Anterior cingulate cortex (tissue), 58 donors: ENCODE data around the gene CNEP1R1.

Experiments
- DNase-seq, 58 donors: peaks; one replicate each; lab custom pipeline; 2025; lab: John Stamatoyannopoulos, UW

The CNEP1R1 gene

DNA sequence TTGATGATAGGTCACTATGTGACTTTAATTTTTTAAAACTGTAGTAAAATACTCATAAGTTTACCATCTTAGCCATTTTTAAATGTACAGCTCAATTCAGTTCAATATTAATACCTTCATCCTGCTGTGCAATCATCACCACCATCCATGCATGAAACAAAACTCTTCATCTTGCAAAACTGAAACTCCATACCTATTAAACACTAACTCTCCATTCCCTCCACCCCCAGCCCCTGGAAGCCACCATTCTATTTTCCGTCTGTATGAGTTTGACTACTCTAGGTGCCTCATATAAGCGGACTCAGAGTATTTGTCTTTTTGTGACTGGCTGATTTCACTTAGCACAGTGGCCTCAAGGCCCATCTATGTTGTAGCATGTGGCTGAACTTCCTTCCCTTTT is 9.4 kb upstream of the CNEP1R1 start:
- no peak for DNase-seq

GRCh38 chr16:50017553-50017952 is 7.5 kb upstream of the CNEP1R1 start:
- no peak for DNase-seq

DNA sequence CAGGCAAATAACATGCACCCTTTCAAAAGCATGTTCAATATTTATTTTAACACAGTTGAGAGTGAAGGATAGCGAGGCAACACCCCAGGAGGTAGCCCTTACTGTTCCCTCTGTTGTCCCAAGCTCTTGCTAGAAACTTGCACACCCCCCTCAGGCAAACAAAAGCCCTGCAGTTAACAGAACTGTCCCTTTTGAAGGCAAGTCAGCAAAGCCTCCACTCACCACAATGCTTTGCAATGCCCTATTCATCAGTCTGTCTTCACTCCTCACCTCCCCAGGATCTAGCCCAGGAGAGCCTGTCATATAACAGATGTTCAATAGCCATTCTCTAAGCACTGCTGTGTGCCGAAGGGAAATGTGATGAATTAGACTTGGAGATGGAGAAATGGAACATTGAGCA is 3.5 kb upstream of the CNEP1R1 start:
- DNase-seq: no peak

GRCh38 chr16:50023641-50024040 is 1.4 kb upstream of the CNEP1R1 start:
- no peak for DNase-seq

GRCh38 chr16:50024207-50024606 is 818 bp upstream of the CNEP1R1 start:
- no peak for DNase-seq

DNA sequence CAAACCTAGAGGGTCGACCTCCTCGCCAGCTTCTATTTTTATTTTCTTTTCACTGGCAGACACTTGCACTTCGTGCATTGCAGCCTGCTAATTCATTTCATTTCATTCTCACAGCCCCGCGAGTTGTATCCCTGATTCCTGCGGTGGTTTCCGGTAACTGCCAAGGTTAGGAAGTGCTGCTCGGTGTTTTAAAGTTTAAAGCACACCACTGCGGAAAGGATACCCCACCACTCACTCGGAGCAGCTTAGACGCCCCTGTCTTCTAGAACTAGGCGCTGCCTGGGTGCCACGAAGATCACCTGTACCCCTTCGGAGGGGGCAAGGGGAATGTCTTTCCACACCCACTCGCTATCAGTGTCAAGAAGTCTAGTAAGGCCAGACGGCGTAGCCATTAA is 509 bp downstream of the CNEP1R1 start:
- peak in 7 of 58 donors; percentile 23 to 50 (median 34) for DNase-seq

DNA sequence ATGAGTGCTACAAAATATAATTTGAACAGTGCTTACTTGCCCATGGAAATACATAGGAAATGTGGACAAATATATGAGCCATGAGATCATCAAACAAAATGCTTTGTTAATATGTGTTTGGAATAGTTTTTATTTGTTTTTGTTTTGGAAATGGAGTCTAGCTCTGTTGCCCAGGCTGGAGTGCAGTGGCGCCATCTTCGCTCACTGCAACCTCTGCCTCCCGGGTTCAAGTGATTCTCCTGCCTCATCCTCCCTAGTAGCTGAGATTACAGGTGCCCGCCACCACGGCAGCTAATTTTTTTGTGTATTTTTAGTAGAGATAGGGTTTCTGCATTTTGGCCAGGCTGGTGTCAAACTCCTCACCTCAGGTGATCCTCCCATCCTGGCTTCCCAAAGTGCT is 2.8 kb downstream of the CNEP1R1 start:
- no peak for DNase-seq

GRCh38 chr16:50035468-50035992 is 10.5 kb downstream of the CNEP1R1 start:
- DNase-seq: no peak

- no peak for DNase-seq
Observed at GRCh38 chr16:50036426-50036825, 11.4 kb downstream of the CNEP1R1 start.

DNA sequence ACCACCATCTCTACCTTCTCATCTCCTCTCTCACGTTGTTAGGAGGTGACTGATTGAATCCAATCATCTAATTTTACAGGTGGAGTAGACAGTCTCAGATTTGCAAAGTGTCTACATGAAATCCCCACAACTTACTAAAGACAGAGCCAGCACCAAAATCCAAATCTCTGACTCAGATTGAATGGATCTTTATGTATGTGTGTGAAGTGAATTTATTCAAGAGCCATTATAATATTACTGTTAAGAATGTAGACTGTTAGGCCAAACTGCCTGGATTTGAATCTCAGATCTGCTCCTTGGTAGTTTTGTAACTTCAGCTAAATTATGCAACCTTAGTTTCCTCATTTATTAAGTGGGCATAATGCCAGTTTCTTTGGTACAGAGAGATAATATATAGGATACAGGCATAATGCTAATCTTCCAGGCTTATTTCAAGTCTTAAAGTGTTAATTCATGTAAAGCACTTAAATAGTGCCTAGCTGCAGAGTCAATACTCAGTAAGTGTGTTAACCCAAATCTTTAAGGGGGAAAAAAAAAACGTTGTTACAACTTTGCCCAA is 12.7 kb downstream of the CNEP1R1 start:
- DNase-seq: no peak

DNA sequence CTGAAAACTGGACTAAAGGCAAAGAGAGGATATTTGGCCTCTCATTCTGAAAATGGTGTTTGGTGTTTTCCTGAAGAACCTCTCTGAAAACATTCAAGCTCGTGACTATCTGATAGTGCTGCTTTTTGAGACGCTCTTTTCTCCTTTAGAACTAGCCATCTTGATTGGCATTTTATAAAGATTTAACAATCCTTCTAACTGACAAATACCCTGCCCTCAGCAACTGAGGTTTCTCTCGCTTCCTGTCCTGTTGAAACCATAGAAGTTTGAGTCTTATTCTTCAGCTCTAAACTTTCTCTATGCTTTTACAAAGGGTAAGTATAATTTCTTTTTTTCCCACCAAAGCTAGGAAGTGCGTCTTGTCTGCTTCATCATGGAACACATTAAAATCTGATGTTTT is 13.3 kb downstream of the CNEP1R1 start:
- DNase-seq: no peak

- peak in 23 of 58 donors; percentile 1 to 40 (median 11) for DNase-seq
Observed at GRCh38 chr16:50038756-50039529, 13.9 kb downstream of the CNEP1R1 start.

DNA sequence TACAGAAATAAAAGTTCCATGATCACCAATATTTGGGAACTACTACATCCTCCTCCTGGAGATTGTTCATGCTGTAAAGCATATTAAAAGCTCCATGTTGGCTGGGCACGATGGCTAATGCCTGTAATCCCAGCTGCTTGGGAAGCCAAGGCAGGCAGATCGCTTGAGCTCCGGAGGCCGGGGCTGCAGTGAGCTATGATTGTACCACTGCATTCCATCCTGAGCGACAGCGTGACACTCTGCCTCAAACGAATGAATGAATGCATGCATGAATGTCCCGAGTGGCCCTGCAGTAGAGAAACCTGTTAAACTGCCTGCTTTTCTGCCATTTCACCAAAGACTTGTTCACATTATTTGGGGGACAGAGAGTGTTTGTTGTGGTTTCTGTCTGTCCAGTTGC is 15.0 kb downstream of the CNEP1R1 start:
- DNase-seq: no peak

DNA sequence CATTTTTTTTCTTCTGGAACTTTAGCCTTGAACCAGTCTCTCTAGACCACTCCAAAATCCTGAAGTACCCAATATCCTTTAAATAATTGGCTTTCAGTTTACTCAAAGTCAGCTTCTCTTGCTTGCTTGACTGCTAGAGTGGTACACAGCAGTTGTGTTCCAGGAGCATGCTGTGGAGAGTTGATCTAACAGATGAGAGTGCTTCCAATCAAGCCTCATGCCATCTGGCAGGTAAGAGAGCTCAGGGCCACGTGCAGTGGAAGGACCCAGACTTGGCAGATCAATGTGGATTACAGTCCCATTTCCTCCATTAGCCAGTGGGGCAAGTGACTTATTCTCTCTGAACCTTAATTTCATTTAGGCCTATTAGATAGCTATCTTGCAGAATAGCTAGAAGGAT is 15.7 kb downstream of the CNEP1R1 start:
- no peak for DNase-seq

DNA sequence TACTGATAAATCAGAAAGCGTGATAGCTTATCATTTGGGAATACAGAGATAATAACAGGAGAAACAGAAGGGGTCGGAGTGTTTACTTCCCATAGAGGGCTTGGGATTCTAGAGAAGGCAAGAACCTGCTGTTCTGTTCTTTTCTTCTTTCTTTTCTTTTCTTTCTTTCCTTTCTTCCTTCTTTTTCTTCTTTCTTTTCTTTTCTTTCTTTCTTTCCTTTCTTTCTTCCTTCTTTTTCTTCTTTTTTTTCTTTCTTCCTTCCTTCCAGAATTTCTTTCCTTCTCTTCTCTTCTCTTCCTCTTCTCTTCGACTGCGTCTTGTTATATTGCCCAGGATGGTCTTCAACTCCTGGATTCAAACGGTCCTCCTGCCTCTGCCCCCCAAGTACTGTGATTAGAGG is 18.3 kb downstream of the CNEP1R1 start:
- DNase-seq: no peak

- DNase-seq: no peak
Observed at GRCh38 chr16:50045412-50045811, 20.4 kb downstream of the CNEP1R1 start.

DNA sequence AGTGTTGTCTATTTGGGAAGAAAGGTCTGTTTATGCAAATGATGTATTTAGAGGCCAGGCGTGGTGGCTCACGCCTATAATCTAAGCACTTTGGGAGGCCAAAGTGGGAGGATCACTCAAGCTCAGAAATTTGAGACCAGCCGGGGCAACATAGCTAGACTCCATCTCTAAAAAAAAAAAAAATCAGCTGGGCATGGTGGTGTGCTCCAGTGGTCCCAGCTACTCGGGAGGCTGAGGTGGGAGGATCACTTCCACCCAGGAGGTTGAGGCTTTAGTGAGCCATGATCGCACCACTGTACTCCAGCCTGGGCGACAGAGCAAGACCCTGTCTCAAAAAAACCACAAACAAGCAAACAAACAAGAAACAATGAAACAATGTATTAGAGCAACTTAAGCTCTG is 21.8 kb downstream of the CNEP1R1 start:
- DNase-seq: no peak

DNA sequence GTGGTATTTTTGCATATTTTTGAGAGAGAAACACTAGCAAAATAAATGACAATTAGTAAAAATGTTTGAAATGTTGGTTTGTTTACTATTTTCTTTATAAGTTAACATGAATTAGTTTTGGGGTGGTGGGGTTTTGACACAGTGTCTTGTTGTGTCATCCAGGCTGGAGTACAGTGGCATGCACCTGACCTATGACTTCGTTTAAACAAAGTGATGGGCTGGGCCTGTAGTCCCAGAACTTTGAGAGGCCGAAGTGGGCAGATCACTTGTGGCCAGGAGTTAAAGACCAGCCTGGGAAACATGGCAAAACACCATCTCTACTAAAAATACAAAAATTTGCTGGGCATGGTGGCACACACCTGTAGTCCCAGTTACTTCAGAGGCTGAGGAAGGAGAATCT is 22.8 kb downstream of the CNEP1R1 start:
- DNase-seq: no peak

- DNase-seq: no peak
Observed at GRCh38 chr16:50050802-50051201, 25.8 kb downstream of the CNEP1R1 start.

- DNase-seq: no peak
Observed at GRCh38 chr16:50056226-50056625, 31.2 kb downstream of the CNEP1R1 start.

DNA sequence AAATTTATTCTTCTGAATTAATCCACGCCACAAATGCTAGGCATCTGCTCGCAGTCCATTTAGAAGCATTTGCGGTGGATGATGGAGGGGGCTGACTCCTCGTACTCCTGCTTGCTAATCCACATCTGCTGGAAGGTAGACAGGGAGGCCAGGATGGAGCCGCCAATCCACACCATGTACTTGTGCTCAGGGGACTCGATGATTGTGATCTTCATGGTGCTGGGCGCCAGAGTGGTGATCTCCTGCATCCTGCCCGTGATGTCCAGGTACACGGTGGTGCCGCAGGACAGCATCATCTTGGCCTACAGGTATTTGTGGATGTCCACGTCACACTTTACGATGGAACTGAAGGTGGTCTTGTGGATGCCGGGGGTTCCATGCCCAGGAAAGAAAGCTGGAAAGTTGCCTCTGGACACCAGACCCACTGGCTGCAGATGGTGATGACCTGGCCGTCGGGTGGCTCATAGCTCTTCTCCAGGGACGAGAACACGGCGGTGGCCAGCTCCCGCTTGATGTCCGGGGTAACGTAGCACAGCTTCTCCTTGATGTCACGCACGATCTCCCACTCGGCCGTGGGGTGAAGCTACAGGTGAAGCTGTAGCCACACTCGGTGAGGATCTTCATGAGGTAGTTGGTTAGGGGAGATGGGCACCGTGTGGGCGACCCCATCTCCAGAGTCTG is 33.2 kb downstream of the CNEP1R1 start:
- DNase-seq: no peak

DNA sequence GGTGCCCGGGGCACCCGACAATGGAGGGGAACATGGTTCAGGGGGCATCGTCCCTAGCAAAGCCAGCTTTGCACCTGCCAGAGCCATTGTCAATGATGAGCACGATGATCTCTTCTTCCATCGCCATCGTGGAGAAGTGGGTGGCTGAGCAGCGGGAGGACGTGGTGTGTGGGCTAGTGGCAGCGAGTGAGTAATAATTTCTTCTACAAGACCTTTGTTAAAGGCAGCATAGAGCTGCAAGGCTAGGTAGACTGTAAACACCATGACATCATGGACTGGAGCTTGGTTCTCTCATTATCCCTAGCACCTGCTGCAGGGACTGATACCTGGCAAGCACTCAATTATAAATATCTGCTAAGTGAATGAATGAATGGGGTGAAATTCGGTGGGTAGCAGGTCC is 34.1 kb downstream of the CNEP1R1 start:
- DNase-seq: no peak
